ENCODE measurements around the gene SERPINI2.

The SERPINI2 gene

GRCh38 chr3:167456157-167456799, 17.6 kb downstream of the SERPINI2 start:
- CTCF ChIA-PET: no interaction called here
- DNase-seq (ENCODE audit: extremely low spot score): no peak
- POLR2A ChIA-PET: no interaction called here
- no peak for TF ChIP-seq CTCF (IDR thresholded peaks at IDR 0.05; ENCODE audit: control extremely low read depth, extremely low read depth, low read depth, missing control alignments)

GRCh38 chr3:167453815-167454214, 20.0 kb downstream of the SERPINI2 start:
- no peak for DNase-seq (ENCODE audit: extremely low spot score)
- POLR2A ChIA-PET: no interaction called here
- no peak for TF ChIP-seq CTCF (IDR thresholded peaks at IDR 0.05; ENCODE audit: control extremely low read depth, extremely low read depth, low read depth, missing control alignments)
- CTCF ChIA-PET: no interaction called here

- POLR2A ChIA-PET: no interaction called here
- TF ChIP-seq CTCF (IDR thresholded peaks at IDR 0.05; ENCODE audit: control extremely low read depth, extremely low read depth, low read depth, missing control alignments): no peak
- CTCF ChIA-PET: interaction anchor here (1.4 to 1.5 kb wide), 2 partner anchors 13 to 85 kb away, joined by 3 read pairs; no protein-coding TSS in a partner anchor
- no peak for DNase-seq (ENCODE audit: extremely low spot score)
Measured at GRCh38 chr3:167451282-167451681, 22.6 kb downstream of the SERPINI2 start.

GRCh38 chr3:167450675-167451074, 23.2 kb downstream of the SERPINI2 start:
- CTCF ChIA-PET: interaction anchor here (1.1 to 1.5 kb wide), 2 partner anchors 11 to 13 kb away, joined by 3 read pairs; no protein-coding TSS in a partner anchor
- POLR2A ChIA-PET: no interaction called here
- no peak for TF ChIP-seq CTCF (IDR thresholded peaks at IDR 0.05; ENCODE audit: control extremely low read depth, extremely low read depth, low read depth, missing control alignments)
- no peak for DNase-seq (ENCODE audit: extremely low spot score)

GRCh38 chr3:167450195-167450594, 23.6 kb downstream of the SERPINI2 start:
- TF ChIP-seq CTCF (IDR thresholded peaks at IDR 0.05; ENCODE audit: control extremely low read depth, extremely low read depth, low read depth, missing control alignments): no peak
- peak; percentile 10 for DNase-seq (ENCODE audit: extremely low spot score)
- ChIA-PET CTCF (interaction anchor here (1.1 kb wide), 1 partner anchor 12 kb away, joined by 3 read pairs; no protein-coding TSS in a partner anchor), POLR2A (no interaction called here)

GRCh38 chr3:167445491-167445890, 28.4 kb downstream of the SERPINI2 start:
- TF ChIP-seq CTCF (IDR thresholded peaks at IDR 0.05; ENCODE audit: control extremely low read depth, extremely low read depth, low read depth, missing control alignments): no peak
- DNase-seq (ENCODE audit: extremely low spot score): no peak
- ChIA-PET CTCF (no interaction called here), POLR2A (no interaction called here)
